ENCODE data around the gene BRAT1.

The BRAT1 gene

DNA sequence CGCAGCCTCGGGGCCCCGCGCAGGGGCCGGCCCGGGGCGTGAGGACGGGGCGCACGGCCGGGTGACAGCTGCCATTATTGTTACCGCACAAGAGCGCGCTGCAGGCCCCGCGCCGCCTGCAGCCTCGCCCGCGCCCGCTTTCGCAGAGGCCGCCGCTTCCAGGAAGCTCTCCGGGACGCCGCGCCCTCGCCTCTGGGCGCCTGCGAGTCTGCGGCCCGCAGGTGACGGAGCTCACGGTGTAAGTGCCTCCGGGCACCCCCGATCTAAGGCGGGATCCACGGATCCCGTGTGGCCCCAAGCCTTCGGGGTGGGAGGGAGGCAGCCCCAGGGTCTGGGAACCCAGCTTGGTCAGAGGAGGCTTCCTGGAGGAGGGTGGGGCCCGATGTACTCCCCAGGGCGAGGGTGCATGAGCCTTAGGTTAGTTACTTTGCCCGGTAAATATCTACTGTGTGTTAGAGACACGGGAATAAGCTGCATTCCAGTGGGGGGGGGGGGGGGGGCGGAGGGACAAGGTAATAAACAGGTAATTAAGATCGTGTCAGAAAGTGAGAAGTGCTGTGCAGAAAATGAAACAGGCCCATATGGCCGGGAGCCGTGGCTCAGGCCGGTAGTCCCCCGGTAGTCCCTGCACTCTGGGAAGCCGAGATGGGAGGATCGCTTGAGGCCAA lies 4.1 kb upstream of the BRAT1 start:
- no peak for FAIRE-seq

DNA sequence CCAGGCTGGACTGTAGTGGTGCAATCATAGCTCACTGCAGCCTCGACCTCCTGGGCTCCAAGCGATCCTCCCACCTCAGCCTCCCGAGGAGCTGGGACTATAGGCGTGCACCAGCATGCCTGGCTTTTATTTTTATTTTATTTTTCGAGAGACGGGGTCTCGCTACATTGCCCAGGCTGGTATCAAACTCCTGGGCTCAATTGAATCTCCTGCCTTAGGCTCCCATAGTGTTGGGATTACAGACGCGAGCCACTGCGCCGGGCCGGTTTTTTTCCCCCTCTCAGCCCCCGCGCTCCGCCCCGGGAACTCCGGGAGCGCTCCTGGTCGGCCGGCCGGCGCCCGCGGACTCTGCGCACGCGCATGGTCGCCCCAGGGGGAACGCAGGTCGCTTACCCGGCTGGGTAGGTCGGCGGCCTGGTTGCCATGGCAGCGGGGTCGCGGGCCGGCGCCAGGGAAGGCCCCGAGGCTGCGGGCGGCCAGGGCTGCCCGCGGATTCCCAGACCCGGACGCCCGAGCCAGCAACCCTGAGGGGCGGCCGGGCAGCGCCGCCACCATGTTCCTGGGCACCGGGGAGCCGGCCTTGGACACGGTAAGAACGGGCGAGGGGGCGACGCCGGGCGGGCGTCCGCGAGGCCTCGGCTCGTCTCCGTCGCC lies 3.4 kb upstream of the BRAT1 start, which contains the start of gene IQCE:
TSS of gene IQCE (plus strand) at position 351 of the 654 bp plus-strand sequence. CDS start at position 554, 203 bp downstream.
- no peak for FAIRE-seq

DNA sequence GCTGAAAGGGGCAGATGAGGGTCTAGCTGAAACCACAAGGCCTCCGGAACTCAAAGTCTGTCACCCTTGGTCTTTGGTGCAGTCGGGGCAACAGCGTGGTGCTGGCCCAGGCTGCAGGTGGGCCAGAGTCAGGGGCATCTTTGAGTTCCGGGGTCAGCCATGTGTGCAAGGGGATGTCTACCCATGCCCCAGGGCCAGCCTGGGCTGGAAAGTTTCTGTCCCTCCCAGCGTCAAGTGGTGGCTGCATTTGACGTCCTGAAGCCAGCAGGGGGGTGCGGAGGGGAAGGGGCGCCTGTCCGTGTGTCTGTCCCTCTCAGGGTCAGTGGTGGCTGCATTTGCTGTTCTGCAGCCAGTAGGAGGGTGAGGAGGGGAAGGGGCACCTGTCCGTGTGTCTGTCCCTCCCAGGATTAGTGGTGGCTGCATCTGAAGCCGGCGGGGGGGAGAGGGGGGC lies 638 bp downstream of the BRAT1 start:
- FAIRE-seq = no peak

DNA sequence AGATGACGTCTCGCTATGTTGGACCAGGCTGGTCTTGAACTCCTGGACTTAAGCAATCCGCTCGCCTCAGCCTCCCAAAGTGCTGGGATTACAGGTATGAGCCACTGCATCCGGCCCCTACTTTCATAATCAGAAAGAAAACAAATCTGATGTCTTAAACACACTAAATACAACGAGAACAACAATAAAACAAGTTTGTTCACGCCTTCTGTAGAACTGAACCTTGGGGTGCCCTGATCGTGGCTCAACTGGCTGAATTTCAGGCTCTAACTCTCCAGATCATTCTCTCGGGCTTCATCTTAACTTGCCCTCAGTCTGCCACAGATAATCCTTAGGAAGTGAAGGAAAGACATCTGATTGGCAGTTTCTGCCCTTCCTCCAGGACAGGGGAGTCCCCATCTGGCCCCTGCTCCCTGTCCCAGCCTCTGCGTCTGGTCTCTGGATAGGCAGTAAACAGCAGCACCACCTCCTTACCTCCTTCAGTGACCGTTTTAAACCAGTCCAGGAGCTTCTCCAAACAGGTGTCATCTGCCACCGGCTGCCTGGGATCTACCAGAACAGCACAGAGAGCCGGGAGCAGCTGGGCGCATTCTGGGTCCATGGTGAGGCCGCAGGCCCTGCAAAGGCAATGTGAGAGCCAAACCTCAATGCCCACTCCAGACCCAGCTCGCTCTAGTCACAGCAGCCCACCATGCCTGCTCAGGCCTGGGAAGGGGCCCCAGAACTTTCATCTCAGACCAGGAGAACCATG lies 1.3 kb downstream of the BRAT1 start:
- no peak for FAIRE-seq

DNA sequence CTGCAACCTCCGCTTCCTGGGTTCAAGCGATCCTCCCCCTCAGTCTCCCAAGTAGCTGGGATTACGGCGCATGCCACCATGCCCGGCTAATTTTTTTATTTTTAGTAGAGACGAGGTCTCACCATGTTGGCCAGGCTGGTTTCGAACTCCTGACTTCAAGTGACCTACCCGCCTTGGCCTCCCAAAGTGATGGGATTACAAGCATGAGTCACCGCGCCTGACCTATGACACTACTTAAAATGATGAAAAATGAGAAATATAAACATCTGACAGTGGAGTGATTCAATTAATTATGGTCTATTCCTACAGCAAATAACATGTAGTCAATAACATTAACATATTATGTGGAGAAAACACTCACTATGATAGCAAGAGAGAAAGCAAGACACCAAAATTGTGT lies 2.2 kb downstream of the BRAT1 start:
- FAIRE-seq = no peak

DNA sequence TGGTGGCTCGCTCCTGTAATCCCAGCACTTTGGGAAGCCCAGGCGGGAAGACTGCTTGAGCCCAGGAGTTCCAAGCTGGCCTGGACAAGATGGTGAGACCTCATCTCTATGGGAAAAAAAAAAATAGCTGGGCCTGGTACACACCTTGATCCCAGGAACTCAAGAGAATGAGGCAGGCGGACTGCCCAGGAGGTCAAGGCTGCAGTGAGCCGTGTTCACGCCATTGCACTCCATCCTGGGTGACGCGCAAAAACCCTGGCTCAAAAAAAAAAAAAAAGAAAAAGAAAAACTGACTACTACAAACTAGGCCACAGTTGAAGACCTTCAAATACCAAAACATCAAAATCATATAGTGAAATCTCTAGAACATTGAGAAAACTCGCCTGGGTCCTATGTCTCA lies 3.9 kb downstream of the BRAT1 start:
- FAIRE-seq = no peak

DNA sequence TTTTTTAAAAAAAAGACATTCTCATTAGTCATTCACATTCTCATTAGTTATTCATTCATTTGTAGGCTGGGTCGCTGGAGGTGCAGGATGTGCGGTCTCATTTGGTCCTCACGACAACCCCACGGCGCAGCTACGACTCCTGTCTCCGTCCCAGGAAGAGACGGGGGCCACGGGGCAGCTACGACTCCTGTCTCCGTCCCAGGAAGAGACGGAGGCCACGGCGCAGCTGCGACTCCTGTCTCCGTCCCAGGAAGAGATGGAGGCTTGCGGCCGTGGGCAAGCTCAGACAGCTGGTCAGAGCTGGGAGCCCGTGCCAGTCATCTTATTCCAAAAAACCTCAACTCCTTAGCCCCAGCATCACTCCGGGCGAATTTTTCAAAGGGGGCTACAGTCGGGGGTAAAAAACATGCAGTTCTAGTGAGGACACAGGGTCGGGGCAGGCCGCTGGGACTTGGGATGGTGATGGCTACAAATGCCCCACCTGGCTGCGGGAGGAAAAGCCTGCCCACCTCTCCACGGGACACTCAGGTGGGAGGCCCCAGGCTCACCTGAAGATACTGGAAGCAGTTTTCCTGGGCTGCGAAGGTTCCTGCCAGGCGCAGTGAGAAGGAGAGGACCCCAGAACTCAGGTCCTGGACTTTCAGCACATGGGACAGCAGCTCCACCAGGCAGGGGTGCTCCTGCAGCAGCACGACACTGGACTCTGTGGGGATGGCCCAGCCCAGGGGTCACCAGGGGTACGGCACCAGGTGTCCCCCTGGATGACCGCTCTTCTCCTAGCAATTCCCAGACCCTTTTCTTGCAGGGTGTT lies 8.3 kb downstream of the BRAT1 start:
- no peak for FAIRE-seq

DNA sequence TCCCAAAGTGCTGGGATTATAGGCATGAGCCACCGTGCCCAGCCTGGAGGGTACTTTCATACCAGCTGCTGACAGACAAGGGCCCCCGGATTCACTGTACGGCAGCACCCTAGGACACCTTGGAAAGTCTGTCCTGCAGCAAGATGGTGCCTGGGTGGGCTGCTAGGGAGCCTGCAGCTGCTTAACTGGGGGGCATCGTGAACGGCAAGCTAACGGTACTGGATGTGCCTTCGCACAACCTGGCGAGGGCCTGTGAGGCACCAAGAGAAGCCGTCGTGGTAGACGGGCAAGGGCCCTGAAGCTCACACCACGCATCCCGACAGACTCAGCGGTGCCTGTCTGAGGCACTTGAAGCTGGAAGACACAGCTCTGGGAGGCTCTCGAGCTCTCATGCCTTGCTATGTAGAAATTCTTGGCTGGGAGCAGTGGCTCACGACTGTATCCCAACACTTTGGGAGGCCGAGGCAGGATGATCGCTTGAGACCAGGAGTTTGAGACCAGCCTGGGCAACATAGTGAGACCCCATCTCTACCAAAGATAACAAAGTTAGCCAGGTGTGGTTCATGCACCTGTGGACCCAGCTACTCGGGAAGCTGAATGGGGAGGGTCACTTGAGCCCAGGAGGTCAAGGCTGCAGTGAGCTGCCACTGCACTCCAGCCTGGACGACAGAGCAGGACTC lies 9.4 kb downstream of the BRAT1 start:
- FAIRE-seq = no peak

DNA sequence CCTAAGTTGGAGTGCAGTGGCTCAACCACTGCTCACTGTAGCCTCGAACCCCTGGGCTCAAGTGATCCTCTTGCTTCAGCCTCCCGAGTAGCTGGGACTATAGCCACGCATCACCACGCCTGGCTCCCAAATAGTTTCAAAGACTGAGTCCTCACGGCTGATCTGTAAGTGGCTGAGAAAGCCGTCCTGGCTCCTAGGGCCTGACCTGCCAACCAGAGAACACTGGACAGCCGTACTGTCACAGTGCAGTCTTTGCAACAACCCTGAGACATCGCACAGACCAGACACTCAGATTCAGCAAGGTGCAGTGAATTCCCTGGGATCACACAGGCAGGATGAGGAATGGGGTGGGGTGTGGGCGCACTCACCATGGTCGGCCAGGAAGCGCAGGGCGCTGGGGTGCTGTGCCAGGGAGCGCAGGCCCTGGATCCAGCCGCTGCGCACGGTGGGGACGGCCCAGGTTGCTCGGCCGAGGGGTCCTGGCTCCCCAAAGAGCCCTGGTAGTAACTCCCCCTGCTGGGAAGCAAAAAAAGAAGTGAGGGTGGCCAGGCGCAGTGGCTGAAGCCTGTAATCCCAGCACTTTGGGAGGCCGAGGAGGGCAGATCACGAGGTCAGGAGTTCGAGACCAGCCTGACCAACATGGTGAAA lies 10.7 kb downstream of the BRAT1 start:
- no peak for FAIRE-seq

DNA sequence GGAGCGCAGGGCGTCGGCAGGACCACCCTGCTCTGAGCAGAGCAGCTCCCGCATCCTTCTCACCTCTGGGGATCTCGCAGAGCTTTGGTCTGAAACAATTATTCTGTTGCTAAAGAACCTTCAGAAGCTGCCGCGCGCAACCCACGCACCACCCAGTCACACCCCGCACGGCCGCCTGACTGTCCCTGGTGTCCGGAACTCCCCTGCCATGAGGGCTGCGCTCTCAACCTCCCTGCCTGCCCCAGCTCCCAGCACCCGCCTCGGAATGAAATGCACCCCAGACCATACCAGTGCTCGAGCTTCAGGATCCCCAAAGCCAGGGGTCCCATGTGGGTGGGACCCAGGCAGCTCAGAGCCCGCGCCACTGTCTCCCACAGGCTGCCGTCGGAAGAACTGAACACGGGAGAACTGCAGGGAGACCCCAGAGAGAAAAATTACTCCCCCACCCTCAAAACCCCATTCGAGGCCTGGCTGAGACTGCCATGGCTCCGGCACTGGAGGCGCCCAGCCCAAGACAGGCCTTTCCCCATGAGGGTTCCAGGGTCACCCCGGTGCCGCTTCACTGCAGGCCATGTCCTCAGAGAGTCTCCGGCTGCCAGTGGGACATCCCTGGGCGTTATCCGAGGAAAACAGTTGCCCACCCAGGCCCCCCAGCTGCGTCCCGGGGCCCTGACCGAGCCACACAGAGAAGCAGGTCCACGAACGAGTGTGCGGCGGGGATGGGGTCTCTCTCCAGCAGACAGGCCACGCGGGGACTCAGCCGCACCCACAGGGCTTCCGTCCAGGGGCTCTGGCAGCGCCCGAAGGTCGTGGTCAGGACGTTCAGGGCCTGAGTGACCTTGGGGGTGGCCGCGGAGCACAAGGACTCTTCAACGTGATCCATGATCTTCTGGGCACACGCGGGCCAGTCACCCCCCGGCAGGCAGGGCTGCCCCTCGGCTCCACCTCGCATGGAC lies 12.1 kb downstream of the BRAT1 start:
- FAIRE-seq = no peak

DNA sequence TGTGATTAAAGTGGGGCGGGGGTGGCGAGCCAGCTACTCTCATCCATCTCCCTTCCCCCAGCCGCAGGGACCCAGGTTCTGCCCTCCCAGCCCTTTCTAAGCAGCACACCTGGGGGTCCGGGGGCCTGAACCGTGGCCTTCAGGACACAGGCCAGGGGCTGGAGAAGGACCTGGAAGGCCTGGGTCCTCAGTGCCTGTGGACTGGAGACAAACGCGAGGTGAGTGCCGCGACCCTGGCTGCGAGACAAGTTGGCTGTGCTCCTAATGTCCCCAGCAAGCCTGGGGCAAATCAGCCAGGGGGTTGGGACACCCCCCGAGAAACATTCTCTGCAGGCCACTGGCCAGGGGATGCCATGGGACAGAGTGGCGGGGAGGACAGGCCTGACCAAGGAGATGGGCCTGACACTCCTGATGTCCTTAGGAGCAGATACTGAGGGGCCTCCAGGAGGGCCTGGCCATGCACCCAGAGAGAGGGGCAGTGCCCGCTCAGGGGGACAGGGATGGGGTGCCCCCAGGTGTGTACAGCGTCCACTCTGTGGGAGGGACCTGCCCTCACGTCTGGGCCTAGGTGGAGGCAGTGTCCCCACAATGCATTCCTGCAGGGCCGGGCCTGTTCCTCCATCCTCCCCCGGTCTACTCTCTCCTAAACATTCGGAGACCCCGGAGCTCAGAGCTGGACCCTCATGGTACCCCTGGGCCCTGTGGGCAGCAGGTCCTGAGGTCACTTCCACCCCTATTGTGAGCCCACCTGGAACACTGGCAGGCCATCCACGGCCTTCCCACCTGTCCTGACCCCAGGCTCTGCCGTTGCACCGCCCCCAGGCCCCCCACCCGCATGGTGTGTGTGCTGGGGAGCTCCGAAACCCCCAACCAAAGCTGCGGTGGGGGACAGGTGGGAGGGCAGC lies 13.1 kb downstream of the BRAT1 start:
- FAIRE-seq = no peak

DNA sequence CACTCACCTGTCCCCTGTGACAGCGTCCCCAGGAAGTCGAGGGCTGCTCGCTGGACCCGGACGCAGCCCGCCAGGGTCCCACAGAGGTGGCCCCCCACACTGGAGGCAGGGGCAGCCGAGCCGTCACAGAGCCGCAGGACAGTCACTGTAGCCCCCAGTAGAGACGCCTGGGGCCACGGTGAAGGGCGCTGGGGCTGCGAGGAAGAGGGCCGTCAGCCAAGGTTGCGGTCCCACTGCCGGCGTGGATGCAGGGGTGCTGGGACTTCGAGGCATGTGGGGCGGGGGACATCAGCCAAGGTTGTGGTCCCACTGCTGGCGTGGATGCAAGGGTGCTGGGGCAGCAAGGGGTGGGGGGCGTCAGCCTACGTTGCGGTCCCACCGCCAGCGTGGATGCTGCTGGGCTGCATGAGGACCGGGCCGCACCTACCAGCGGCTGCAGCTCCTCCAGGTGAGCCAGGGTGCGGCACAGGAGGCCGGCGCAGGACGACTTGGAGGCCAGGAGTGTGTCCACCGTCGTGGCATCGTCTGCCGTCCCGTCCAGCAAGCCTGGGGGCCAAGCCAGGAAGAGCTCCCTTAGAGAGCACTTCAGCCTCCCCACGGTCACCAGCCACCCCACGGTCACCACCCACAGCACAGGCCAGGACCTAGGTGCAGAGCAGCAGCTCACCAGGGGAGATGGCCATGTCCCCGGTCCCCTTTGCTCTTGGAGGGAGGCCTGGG lies 13.9 kb downstream of the BRAT1 start:
- FAIRE-seq = no peak

DNA sequence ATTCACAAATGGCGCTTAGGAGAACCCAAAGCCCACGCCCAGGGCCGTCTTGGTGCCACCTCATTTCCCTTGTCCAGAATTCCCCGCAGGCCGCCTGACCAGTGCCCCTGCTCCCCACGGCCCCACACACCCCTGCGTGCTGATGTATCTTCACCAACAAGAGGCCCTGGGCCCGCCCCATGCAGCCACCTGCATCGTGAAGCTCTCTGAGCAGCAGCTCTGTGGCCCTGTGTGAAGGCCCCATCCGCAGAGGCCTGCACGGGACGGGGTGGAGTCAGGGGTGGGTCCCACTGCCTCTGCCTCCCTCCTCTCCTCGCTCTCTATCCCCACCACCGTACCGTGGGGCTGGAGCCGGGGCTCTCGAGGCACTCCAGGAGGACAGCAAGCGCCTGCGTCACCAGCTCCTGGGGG lies 14.7 kb downstream of the BRAT1 start:
- FAIRE-seq = no peak

DNA sequence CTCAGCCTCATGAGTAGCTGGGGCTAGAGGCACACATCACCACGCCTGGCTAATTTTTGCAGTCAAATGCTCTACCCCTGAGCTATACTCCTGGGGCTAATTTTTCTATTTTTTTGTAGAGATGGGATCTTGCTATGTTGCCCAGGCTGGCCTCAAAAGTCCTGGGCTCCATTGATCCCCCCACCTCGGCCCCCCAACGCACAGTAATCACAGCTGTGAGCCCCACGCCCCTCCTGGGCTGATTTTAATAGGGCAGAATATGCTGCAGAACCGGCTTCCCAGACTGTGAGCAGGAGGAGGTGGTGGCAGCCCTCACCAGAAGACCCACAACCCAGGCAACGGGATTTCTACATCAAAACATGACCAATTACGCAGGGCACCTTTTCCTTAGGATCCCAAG lies 15.2 kb downstream of the BRAT1 start:
- FAIRE-seq = no peak

DNA sequence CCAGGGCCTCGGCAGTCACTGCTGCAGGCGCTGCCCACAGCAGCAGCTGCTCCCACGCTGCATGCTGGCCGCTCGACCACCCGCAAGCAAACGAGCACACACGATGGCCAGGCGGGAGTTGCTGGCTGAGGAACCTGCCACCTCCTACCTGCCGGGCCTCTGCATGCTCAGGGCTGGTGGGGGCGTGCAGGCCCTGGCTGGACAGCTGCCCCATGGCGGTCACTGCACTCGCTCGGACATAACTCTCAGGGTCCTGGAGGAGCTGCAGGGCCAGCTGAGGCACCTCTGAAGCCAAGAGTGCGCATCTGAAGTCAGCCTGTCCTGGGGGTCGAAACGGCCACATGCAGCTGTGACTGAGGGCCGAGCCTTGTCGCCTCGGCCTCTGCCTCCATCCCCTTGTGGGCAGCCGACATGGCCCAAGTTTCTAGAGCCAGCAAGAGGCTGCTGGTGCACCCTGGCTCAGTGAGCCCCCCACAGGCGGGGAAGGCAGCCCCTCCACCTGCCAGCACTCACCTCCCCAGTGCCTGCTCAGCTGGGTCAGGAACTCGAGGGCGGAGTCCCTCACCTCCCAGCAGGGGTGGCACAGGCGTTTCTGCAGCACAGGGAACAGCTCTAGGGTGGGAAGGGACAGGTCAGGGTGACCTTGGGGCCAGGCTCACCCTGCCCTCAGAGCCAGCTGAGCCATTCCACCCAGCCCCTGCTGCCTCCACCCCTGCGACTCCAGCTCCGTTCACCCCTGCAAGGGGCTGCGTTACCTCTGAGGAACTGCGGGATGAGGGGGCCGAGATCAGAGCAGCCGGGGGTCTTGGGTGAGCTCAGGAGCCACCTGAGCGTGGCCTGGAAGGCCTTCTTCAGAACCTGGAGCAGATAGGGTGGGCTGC lies 16.1 kb downstream of the BRAT1 start:
- no peak for FAIRE-seq

DNA sequence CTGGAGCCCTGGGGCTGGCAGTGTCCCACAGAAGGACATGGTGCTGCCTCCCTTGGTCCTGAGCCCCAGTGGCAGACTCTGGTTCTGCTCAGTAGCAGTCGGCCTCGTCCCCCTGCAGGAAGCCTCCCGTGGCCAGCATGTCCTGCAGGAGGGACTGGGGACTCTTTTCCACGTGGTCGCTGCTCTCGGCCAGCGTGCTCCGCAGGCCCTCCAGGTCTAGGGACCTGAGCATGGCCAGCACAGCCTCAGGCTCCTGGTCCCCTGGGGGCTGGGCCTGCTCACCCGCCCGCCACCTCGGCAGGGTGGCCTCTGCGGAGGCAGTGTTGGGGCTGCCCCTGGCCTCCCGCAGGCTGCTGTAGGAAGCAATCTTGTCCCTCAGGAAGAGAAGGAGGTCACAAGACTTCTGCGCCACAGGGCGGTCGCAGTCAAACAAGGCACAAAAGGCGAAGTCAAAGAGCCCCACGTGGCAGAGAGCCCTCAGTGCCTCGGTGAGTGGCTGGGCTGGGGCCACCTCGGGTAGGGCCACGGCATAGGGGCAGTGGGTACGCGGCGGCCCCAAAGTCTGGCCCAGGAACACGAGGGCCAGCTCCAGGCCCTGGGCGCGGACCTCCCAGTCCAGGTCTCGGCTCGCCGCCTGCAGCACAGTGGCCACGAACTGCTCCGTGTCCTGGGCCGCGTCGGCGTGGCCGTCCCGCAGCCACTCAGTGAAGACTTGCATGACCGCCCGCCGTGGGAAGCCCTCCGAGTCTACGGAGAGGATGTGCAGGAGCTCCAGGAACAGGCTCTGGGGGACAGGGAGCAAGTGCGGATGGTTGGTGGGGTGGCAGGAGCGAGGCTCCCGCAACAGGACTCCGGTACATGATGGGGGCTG lies 17.1 kb downstream of the BRAT1 start:
- no peak for FAIRE-seq

Measured in TTC549 (cell line).